ENCODE results near the gene SIGLECL1. TPM values are rescaled to one million over a fixed set of nuclear protein-coding genes. Genes with fewer than 3 reads are reported as not detected.
"Not testable (repeated sequence)": the region's sequence is repeated elsewhere in the genome, so short reads cannot be mapped to it uniquely, and the experiment has no call there.

SIGLECL1 gene
- total and polyA plus RNA-seq, 2 donors, result 0.05 to 0.09 TPM

GRCh38 chr19:51219971-51220370, 30.9 kb upstream of the SIGLECL1 start:
- Histone ChIP-seq H3K36me3 (ENCODE audit: control insufficient read depth in 2 of 2, insufficient read depth in 2 of 2, low read length in 1 of 2) (no peaks in the 10 kb centered on the region), H3K27me3 (ENCODE audit: control insufficient read depth in 2 of 2, insufficient read depth in 1 of 2, low read length in 1 of 2) (no peaks in the 10 kb centered on the region), H3K9me3 (ENCODE audit: control insufficient read depth in 2 of 2, insufficient read depth in 1 of 2, low read length in 1 of 2) (no peaks in the 10 kb centered on the region), H3K4me1 (ENCODE audit: control insufficient read depth in 2 of 2, insufficient read depth in 2 of 2, low read length in 2 of 2) (no peaks in the 10 kb centered on the region), H3K27ac (ENCODE audit: low read depth in 1 of 2, low read length in 1 of 2) (no peak overlapping the region), H3K4me3 (ENCODE audit: low read length in 2 of 2) (no peak overlapping the region)
- 96% methylated on average over 1 of the region's 1 CpG for WGBS
- DNase-seq (ENCODE audit: low read depth in 6 of 9, low spot score in 9 of 9), result no peak

DNA sequence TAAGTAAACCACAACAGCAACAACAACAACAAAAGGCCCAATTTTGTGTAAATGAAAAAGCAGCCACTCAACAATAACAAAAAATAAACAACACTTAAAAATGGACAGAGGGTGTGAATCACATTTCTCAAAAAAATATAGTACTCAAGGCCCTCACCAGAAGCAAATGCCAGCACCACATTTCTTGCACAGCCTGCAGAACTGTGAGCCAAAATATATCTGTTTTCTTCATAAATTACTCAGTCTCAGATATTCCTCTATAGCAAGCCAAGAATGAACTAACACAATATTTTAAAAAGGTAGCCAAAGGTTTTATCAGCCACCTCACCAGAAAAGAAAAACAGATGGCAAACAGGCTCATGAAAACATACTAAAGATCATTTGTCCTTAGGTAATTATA, 29.9 kb upstream of the SIGLECL1 start:
- Histone ChIP-seq H3K4me1 (ENCODE audit: control insufficient read depth in 2 of 2, insufficient read depth in 2 of 2, low read length in 2 of 2) (peaks cover 0 to under 1% of the 10 kb centered on the region in 2 donors), H3K36me3 (ENCODE audit: control insufficient read depth in 2 of 2, insufficient read depth in 2 of 2, low read length in 1 of 2) (no peaks in the 10 kb centered on the region), H3K4me3 (ENCODE audit: low read length in 2 of 2) (no peak overlapping the region), H3K27ac (ENCODE audit: low read depth in 1 of 2, low read length in 1 of 2) (no peak overlapping the region), H3K9me3 (ENCODE audit: control insufficient read depth in 2 of 2, insufficient read depth in 1 of 2, low read length in 1 of 2) (no peaks in the 10 kb centered on the region), H3K27me3 (ENCODE audit: control insufficient read depth in 2 of 2, insufficient read depth in 1 of 2, low read length in 1 of 2) (no peaks in the 10 kb centered on the region)
- no peak for DNase-seq (ENCODE audit: low read depth in 6 of 9, low spot score in 9 of 9)

- Histone ChIP-seq H3K27me3 (ENCODE audit: control insufficient read depth in 2 of 2, insufficient read depth in 1 of 2, low read length in 1 of 2) (no peaks in the 10 kb centered on the region), H3K36me3 (ENCODE audit: control insufficient read depth in 2 of 2, insufficient read depth in 2 of 2, low read length in 1 of 2) (no peaks in the 10 kb centered on the region), H3K4me1 (ENCODE audit: control insufficient read depth in 2 of 2, insufficient read depth in 2 of 2, low read length in 2 of 2) (peaks cover 0 to 3% of the 10 kb centered on the region in 2 donors), H3K4me3 (ENCODE audit: low read length in 2 of 2) (no peak overlapping the region), H3K9me3 (ENCODE audit: control insufficient read depth in 2 of 2, insufficient read depth in 1 of 2, low read length in 1 of 2) (no peaks in the 10 kb centered on the region), H3K27ac (ENCODE audit: low read depth in 1 of 2, low read length in 1 of 2) (no peak overlapping the region)
- no peak for DNase-seq (ENCODE audit: low read depth in 6 of 9, low spot score in 9 of 9)
- WGBS, result 61% methylated on average over 3 of the region's 3 CpGs
Measured at GRCh38 chr19:51224163-51224641, 26.7 kb upstream of the SIGLECL1 start.

- H3K27ac ChIP-seq (ENCODE audit: low read depth in 1 of 2, low read length in 1 of 2); DNase-seq (ENCODE audit: low read depth in 6 of 9, low spot score in 9 of 9); H3K36me3 ChIP-seq (ENCODE audit: control insufficient read depth in 2 of 2, insufficient read depth in 2 of 2, low read length in 1 of 2); H3K9me3 ChIP-seq (ENCODE audit: control insufficient read depth in 2 of 2, insufficient read depth in 1 of 2, low read length in 1 of 2); H3K4me3 ChIP-seq (ENCODE audit: low read length in 2 of 2); H3K4me1 ChIP-seq (ENCODE audit: control insufficient read depth in 2 of 2, insufficient read depth in 2 of 2, low read length in 2 of 2); H3K27me3 ChIP-seq (ENCODE audit: control insufficient read depth in 2 of 2, insufficient read depth in 1 of 2, low read length in 1 of 2): not testable (repeated sequence)
- 34% methylated on average over 11 of the region's 11 CpGs for WGBS
Measured at GRCh38 chr19:51224898-51225393, 25.9 kb upstream of the SIGLECL1 start, which contains the start of gene CD33. TSS of gene CD33 (plus strand) at chr19:51225080. CDS start at chr19:51225119, 39 bp downstream.

- no peak overlapping the region for H3K4me3 ChIP-seq (ENCODE audit: low read length in 2 of 2)
- no peak overlapping the region for H3K27ac ChIP-seq (ENCODE audit: low read depth in 1 of 2, low read length in 1 of 2)
- peaks cover 0 to 3% of the 10 kb centered on the region in 2 donors for H3K4me1 ChIP-seq (ENCODE audit: control insufficient read depth in 2 of 2, insufficient read depth in 2 of 2, low read length in 2 of 2)
- no peaks in the 10 kb centered on the region for H3K27me3 ChIP-seq (ENCODE audit: control insufficient read depth in 2 of 2, insufficient read depth in 1 of 2, low read length in 1 of 2)
- 36% methylated on average over 3 of the region's 3 CpGs for WGBS
- H3K9me3 ChIP-seq (ENCODE audit: control insufficient read depth in 2 of 2, insufficient read depth in 1 of 2, low read length in 1 of 2), result no peaks in the 10 kb centered on the region
- H3K36me3 ChIP-seq (ENCODE audit: control insufficient read depth in 2 of 2, insufficient read depth in 2 of 2, low read length in 1 of 2), result no peaks in the 10 kb centered on the region
- no peak for DNase-seq (ENCODE audit: low read depth in 6 of 9, low spot score in 9 of 9)
Measured at GRCh38 chr19:51226067-51226466, 24.8 kb upstream of the SIGLECL1 start.

GRCh38 chr19:51227326-51227725, 23.6 kb upstream of the SIGLECL1 start:
- no peak overlapping the region for H3K27ac ChIP-seq (ENCODE audit: low read depth in 1 of 2, low read length in 1 of 2)
- WGBS, result 48% methylated on average over 2 of the region's 2 CpGs
- peaks cover 0 to 3% of the 10 kb centered on the region in 2 donors for H3K4me1 ChIP-seq (ENCODE audit: control insufficient read depth in 2 of 2, insufficient read depth in 2 of 2, low read length in 2 of 2)
- H3K9me3 ChIP-seq (ENCODE audit: control insufficient read depth in 2 of 2, insufficient read depth in 1 of 2, low read length in 1 of 2), result no peaks in the 10 kb centered on the region
- no peaks in the 10 kb centered on the region for H3K27me3 ChIP-seq (ENCODE audit: control insufficient read depth in 2 of 2, insufficient read depth in 1 of 2, low read length in 1 of 2)
- DNase-seq (ENCODE audit: low read depth in 6 of 9, low spot score in 9 of 9), result no peak
- H3K36me3 ChIP-seq (ENCODE audit: control insufficient read depth in 2 of 2, insufficient read depth in 2 of 2, low read length in 1 of 2), result no peaks in the 10 kb centered on the region
- no peak overlapping the region for H3K4me3 ChIP-seq (ENCODE audit: low read length in 2 of 2)

DNA sequence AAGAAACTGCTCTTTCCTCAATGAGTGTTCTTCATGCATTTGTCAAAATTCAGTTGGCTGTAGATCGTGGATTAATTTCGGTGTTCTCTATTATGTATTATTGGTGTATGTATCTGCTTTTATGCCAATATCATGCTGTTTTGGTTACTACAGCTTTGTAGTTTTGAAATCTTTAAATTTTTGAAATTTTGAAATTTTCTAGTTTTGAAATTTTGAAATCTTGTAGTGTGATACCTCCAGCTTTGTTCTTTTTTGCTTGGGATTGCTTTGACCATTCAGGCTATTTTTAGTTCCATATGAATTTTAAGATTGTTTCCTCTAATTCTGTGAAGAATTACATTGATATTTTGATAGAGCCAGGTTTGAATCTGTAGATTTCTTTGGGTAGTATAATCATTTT, 22.9 kb upstream of the SIGLECL1 start:
- H3K36me3 ChIP-seq (ENCODE audit: control insufficient read depth in 2 of 2, insufficient read depth in 2 of 2, low read length in 1 of 2), result no peaks in the 10 kb centered on the region
- H3K4me3 ChIP-seq (ENCODE audit: low read length in 2 of 2), result no peak overlapping the region
- no peak for DNase-seq (ENCODE audit: low read depth in 6 of 9, low spot score in 9 of 9)
- H3K27ac ChIP-seq (ENCODE audit: low read depth in 1 of 2, low read length in 1 of 2), result no peak overlapping the region
- no peaks in the 10 kb centered on the region for H3K9me3 ChIP-seq (ENCODE audit: control insufficient read depth in 2 of 2, insufficient read depth in 1 of 2, low read length in 1 of 2)
- H3K4me1 ChIP-seq (ENCODE audit: control insufficient read depth in 2 of 2, insufficient read depth in 2 of 2, low read length in 2 of 2), result peaks cover 0 to 3% of the 10 kb centered on the region in 2 donors
- 98% methylated on average over 2 of the region's 2 CpGs for WGBS
- H3K27me3 ChIP-seq (ENCODE audit: control insufficient read depth in 2 of 2, insufficient read depth in 1 of 2, low read length in 1 of 2), result no peaks in the 10 kb centered on the region

GRCh38 chr19:51240866-51241265, 10.0 kb upstream of the SIGLECL1 start:
- Histone ChIP-seq H3K4me3 (ENCODE audit: low read length in 2 of 2) (no peak overlapping the region), H3K36me3 (ENCODE audit: control insufficient read depth in 2 of 2, insufficient read depth in 2 of 2, low read length in 1 of 2) (no peaks in the 10 kb centered on the region), H3K27ac (ENCODE audit: low read depth in 1 of 2, low read length in 1 of 2) (no peak overlapping the region), H3K27me3 (ENCODE audit: control insufficient read depth in 2 of 2, insufficient read depth in 1 of 2, low read length in 1 of 2) (no peaks in the 10 kb centered on the region), H3K9me3 (ENCODE audit: control insufficient read depth in 2 of 2, insufficient read depth in 1 of 2, low read length in 1 of 2) (no peaks in the 10 kb centered on the region), H3K4me1 (ENCODE audit: control insufficient read depth in 2 of 2, insufficient read depth in 2 of 2, low read length in 2 of 2) (peaks cover 0 to 4% of the 10 kb centered on the region in 2 donors)
- WGBS, result 98% methylated on average over 7 of the region's 7 CpGs
- no peak for DNase-seq (ENCODE audit: low read depth in 6 of 9, low spot score in 9 of 9)

DNA sequence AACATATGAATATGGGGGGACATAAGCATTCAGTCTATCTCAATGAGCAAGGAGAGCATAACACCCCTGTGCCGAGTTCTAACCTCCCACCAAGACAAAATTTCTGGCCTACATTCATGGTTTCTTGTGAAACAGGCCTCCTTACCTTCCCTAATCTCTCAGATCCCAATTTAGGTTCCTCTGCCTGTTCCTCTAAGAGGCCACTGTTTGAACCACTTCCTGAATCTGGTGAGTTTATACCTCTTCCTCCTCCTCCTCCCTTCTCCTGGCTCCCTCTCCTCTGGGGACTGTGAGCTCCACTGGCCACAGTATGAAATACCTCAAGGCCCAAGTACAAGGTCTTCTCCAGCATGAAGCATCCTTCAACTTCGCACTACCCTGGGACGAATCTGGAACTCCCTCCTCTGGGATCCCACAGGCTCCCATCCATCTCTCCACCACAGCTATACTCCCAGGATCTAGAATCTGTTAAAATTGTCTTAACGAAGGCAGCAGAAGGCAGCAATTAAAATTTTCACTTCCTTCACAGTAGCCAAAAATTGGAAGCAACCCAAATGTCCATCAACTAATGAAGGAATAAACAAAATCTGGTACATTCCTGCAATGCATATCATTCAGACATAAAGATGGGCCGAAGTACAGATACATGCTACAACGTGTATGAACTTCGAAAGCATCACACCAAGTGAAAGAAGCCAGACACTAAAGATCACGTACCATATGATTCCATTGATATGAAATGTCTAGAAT, 7.8 kb upstream of the SIGLECL1 start:
- Histone ChIP-seq H3K36me3 (ENCODE audit: control insufficient read depth in 2 of 2, insufficient read depth in 2 of 2, low read length in 1 of 2) (no peaks in the 10 kb centered on the region), H3K27ac (ENCODE audit: low read depth in 1 of 2, low read length in 1 of 2) (no peak overlapping the region), H3K9me3 (ENCODE audit: control insufficient read depth in 2 of 2, insufficient read depth in 1 of 2, low read length in 1 of 2) (no peaks in the 10 kb centered on the region), H3K4me1 (ENCODE audit: control insufficient read depth in 2 of 2, insufficient read depth in 2 of 2, low read length in 2 of 2) (peaks cover 0 to 9% of the 10 kb centered on the region in 2 donors), H3K4me3 (ENCODE audit: low read length in 2 of 2) (no peak overlapping the region), H3K27me3 (ENCODE audit: control insufficient read depth in 2 of 2, insufficient read depth in 1 of 2, low read length in 1 of 2) (no peaks in the 10 kb centered on the region)
- 84% methylated on average over 8 of the region's 8 CpGs for WGBS
- DNase-seq (ENCODE audit: low read depth in 6 of 9, low spot score in 9 of 9), result no peak

All from thymus (tissue), 11 donors.